Breast epithelium (tissue), 4 donors: Measurements from ENCODE around the gene KCNQ1OT1. TPM values are rescaled to one million over a fixed set of nuclear protein-coding genes. Genes with fewer than 3 reads are reported as not detected.
A peak's percentile ranks its signal among the peaks of the same experiment; 100 is the strongest.

ENCODE experiments used
- DNase-seq, 2 donors: peaks; one replicate each; pipeline ENCODE4 v3.0.0-alpha.2; 2019; ENCODE audit warnings: low spot score in 2 of 2
- H3K27ac ChIP-seq, 2 donors: fragments of 200-600 bp; sonication (generic) in 1 of 2; one replicate each; pipeline ENCODE4 v1.5.1; 2016 to 2019; ENCODE audit warnings: mild to moderate bottlenecking in 1 of 2
- H3K27me3 ChIP-seq, 2 donors: fragments of 200-600 bp; sonication (generic) in 1 of 2; one replicate each; pipeline versions ENCODE4 v1.5.1 to v1.6.0; 2017 to 2019; ENCODE audit warnings: control low read depth in 1 of 2, mild to moderate bottlenecking in 1 of 2
- H3K36me3 ChIP-seq: fragments of 200-600 bp; one replicate; pipeline ENCODE4 v1.5.1; 2019
- H3K4me1 ChIP-seq, 2 donors: fragments of 200-600 bp; sonication (generic); one replicate each; pipeline ENCODE4 v1.5.1; 2016 to 2019; ENCODE audit warnings: control low read depth in 1 of 2
- H3K4me3 ChIP-seq, 3 donors: fragments of 200-600 bp; sonication (generic); 1 replicate in 2 of 3; 2 replicates in 1 of 3; pipeline ENCODE4 v1.5.1; 2016 to 2019; ENCODE audit warnings: mild to moderate bottlenecking in 3 of 3, moderate library complexity in 2 of 3
- H3K9me3 ChIP-seq, 2 donors: fragments of 200-600 bp; sonication (generic) in 1 of 2; one replicate each; pipeline ENCODE4 v1.5.1; 2016 to 2019; ENCODE audit warnings: control low read depth in 1 of 2
- POLR2A ChIP-seq: fragments of 450-650 bp; IDR thresholded peaks from one replicate; pipeline ENCODE4 v1.6.1; 2016; ENCODE audit warnings: antibody characterized with exemption, mild to moderate bottlenecking, moderate library complexity
- POLR2AphosphoS5 ChIP-seq, 3 donors: sonication (generic); formaldehyde crosslinking; IDR thresholded peaks; one replicate each; pipeline ENCODE4 v1.6.1; 2017; ENCODE audit warnings: antibody characterized with exemption in 3 of 3
- intact Hi-C: fragments of 100-400 bp; cut with DNase I; formaldehyde crosslinking; loops from one replicate; pipeline ENCODE4 v1.15.1; 2023; ENCODE audit warnings: low total_unique reads
- total RNA-seq, 3 donors: library from RNA; depleted of rRNA; stranded (reverse); fragments of >200 nt; gene quantifications; one replicate each; pipeline ENCODE4 v1.1.0, GENCODE V29; 2016
- TF ChIP-seq, protein P1 (sequence below), 3 donors: fragments of 450-650 bp; IDR thresholded peaks; one replicate each; pipeline ENCODE4 v1.5.1; 2016 to 2017; ENCODE audit warnings: antibody characterized with exemption in 3 of 3, mild to moderate bottlenecking in 3 of 3, moderate library complexity in 3 of 3

Gene KCNQ1OT1
- total RNA-seq, 3 donors from 2014 or later: 2.1 to 5.3 (median 3.6) TPM

DNA sequence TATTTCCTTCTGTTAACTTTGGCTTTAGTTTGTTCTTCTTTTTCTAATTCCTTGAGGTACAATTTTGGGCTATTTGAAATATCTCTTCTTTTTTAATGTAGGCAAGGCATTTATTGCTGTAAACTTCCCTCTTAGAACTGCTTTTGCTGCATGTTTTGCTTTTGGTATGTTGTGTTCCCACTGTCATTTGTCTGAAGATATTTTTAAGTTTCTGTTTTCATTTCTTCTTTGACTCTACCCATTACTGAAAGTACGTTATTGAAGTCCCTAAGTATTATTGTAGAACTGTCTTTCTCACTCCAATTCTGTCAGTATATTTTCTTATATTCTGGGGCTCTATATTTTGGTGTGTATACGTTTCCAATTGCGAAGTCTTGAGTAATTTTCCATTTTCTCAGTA is 77.9 kb downstream of the KCNQ1OT1 start:
- H3K27me3 ChIP-seq: no peaks in the 10 kb centered on the region
- H3K4me3 ChIP-seq: no peak overlapping the region
- no peaks in the 10 kb centered on the region for H3K4me1 ChIP-seq
- no peak for DNase-seq
- H3K27ac ChIP-seq: no peak overlapping the region
- TF ChIP-seq, protein P1, sequence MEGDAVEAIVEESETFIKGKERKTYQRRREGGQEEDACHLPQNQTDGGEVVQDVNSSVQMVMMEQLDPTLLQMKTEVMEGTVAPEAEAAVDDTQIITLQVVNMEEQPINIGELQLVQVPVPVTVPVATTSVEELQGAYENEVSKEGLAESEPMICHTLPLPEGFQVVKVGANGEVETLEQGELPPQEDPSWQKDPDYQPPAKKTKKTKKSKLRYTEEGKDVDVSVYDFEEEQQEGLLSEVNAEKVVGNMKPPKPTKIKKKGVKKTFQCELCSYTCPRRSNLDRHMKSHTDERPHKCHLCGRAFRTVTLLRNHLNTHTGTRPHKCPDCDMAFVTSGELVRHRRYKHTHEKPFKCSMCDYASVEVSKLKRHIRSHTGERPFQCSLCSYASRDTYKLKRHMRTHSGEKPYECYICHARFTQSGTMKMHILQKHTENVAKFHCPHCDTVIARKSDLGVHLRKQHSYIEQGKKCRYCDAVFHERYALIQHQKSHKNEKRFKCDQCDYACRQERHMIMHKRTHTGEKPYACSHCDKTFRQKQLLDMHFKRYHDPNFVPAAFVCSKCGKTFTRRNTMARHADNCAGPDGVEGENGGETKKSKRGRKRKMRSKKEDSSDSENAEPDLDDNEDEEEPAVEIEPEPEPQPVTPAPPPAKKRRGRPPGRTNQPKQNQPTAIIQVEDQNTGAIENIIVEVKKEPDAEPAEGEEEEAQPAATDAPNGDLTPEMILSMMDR (IDR thresholded peaks at IDR 0.05): no peak
- TF ChIP-seq POLR2AphosphoS5 (IDR thresholded peaks at IDR 0.05): no peak
- intact Hi-C loops: no loop called here
- peaks cover 0 to 3% of the 10 kb centered on the region in 2 donors for H3K9me3 ChIP-seq
- no peaks in the 10 kb centered on the region for H3K36me3 ChIP-seq

DNA sequence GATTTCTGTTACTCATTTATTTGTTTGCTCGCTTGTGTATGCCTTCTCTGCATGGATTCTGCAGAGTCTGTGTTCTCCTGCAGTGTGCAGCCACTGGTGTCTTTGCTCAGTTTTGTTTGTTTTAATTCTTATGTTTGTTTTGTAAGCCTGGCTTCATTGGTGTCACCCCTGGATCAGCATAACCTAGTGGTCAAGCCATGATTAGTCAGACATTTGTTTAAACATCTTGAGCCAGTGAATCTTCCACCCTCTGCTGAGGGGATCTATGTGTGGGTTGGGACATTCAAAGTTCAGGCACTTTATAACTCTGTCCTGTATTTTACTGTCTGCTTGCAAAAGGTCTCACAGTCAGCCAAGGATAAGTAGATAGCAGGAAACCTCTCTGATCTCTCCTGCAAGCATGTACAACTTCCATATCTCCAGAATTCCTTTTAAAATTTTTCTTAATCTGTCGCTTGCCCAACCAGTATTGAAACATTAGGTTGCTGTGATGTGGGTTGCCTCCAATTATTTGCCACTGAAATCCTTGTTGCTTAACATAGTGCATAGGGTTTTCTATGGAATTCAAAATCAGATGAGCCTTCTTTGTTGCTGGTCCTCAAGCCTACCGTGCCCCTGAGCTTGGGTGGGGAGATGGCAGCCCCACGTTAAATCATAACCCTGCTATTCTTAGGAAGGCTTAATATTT is 86.8 kb downstream of the KCNQ1OT1 start:
- Histone ChIP-seq H3K27me3 (no peaks in the 10 kb centered on the region), H3K4me1 (no peaks in the 10 kb centered on the region), H3K4me3 (no peak overlapping the region), H3K9me3 (peaks cover 4 to 28% of the 10 kb centered on the region in 2 donors), H3K36me3 (no peaks in the 10 kb centered on the region), H3K27ac (no peak overlapping the region)
- intact Hi-C loops: no loop called here
- DNase-seq: no peak
- TF ChIP-seq POLR2AphosphoS5 (IDR thresholded peaks at IDR 0.05) (no peak), POLR2A (no peak)
- TF ChIP-seq, protein P1 (IDR thresholded peaks at IDR 0.05): no peak

DNA sequence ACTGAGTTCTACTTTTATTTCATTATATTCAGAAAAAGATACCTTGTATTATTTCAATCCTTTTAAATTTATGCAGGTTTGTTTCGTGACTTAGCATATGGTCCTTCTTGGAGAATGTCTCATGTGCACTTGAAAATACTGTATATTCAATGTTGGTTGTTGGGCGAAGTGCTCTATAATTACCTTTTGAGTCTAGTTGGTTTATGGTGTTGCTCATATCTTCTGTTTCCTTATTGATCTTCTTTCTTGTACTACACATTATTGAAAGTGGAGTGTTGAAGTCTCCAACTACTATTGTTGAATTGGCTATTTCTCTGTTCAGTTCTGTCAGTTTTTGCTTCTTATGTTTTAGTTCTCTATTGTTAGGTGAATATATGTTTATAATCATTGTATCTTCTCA is 90.4 kb downstream of the KCNQ1OT1 start:
- no peak overlapping the region for H3K27ac ChIP-seq
- intact Hi-C loops: no loop called here
- no peaks in the 10 kb centered on the region for H3K4me1 ChIP-seq
- H3K9me3 ChIP-seq: peaks cover 4 to 28% of the 10 kb centered on the region in 2 donors
- H3K27me3 ChIP-seq: no peaks in the 10 kb centered on the region
- no peak overlapping the region for H3K4me3 ChIP-seq
- TF ChIP-seq POLR2AphosphoS5 (IDR thresholded peaks at IDR 0.05): no peak
- TF ChIP-seq POLR2A: no peak
- TF ChIP-seq, protein P1 (IDR thresholded peaks at IDR 0.05): no peak
- no peaks in the 10 kb centered on the region for H3K36me3 ChIP-seq
- DNase-seq: no peak

DNA sequence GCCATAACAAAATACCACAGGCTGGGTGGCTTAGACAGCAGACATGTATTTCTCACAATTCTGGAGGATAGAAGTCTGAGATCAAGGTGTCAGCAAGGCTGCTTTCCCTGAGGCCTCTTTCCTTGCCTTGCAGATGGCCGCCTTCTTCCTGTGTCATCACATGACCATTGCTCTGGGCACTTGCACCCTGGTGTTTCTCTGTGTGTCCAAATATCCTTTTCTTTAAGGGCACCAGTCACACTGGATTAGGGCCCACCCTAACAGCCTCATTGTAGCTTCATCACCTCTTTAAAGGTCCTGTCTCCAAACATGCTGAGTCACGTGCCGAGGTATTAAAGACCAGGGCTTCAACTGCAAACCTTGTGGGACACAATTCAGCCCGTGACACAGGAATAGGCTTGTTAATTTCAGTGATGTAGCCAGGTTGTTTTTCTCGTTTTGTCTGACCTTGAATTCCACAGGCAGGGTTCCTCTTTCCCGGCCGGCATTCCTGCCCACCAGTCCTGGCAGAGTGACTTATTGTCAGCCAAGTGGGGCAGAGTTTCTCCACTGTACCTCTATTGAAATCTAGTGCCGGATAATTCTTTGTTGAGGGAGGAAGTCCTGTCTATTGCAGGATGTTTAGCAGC is 100.1 kb downstream of the KCNQ1OT1 start:
- Histone ChIP-seq H3K27me3 (no peaks in the 10 kb centered on the region), H3K4me1 (no peaks in the 10 kb centered on the region), H3K4me3 (no peak overlapping the region), H3K36me3 (no peaks in the 10 kb centered on the region), H3K27ac (peak overlapping the region; percentile 67 to 78), H3K9me3 (no peaks in the 10 kb centered on the region)
- intact Hi-C loops: no loop called here
- TF ChIP-seq POLR2A: no peak
- TF ChIP-seq, protein P1 (IDR thresholded peaks at IDR 0.05): no peak
- no peak for TF ChIP-seq POLR2AphosphoS5 (IDR thresholded peaks at IDR 0.05)
- DNase-seq: peak in 1 of 2 donors; percentile 78

DNA sequence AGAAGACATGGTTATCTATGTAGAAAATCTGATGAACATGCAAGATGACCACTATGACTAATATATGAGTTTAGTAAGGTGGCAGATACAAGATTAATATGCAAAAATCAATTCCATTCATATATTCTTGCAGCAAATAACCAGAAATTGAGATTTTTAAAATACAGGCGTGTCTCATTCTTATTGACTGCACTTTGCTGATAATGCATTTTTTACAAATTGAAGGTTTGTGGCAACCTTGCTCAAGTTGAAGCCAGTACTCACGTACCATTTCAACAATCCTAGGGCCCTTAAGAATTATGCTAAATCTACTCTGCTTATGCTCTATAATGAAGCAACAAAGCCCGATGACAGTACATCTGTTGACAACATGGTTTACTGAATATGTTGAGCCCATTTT is 104.6 kb downstream of the KCNQ1OT1 start:
- H3K27me3 ChIP-seq: no peaks in the 10 kb centered on the region
- intact Hi-C loops: no loop called here
- H3K4me3 ChIP-seq: no peak overlapping the region
- peaks cover 0 to 4% of the 10 kb centered on the region in 2 donors for H3K9me3 ChIP-seq
- no peak for DNase-seq
- TF ChIP-seq POLR2A (no peak), POLR2AphosphoS5 (IDR thresholded peaks at IDR 0.05) (no peak)
- TF ChIP-seq, protein P1 (IDR thresholded peaks at IDR 0.05): no peak
- no peaks in the 10 kb centered on the region for H3K4me1 ChIP-seq
- no peaks in the 10 kb centered on the region for H3K36me3 ChIP-seq
- no peak overlapping the region for H3K27ac ChIP-seq
